Measurements from ENCODE around the gene SLC12A7. TPM values are rescaled to one million over a fixed set of nuclear protein-coding genes. Genes with fewer than 3 reads are reported as not detected.
A peak's percentile ranks its signal among the peaks of the same experiment; 100 is the strongest.

The SLC12A7 gene
- total and polyA plus RNA-seq, 9 of the 15 experiments (the other 6 are each of a cell fraction or from before 2014, with no cell fraction given): 0.01 to 3.1 (median 0.56) TPM

- TF ChIP-seq TRIM25 (IDR thresholded peaks at IDR 0.05; ENCODE audit: borderline replicate concordance) (no peak), FOXJ3 (CRISPR knock-in tag; IDR thresholded peaks at IDR 0.05) (no peak), ZNF277 (CRISPR knock-in tag; IDR thresholded peaks at IDR 0.05; ENCODE audit: borderline replicate concordance) (no peak), SMAD2 (IDR thresholded peaks at IDR 0.05; ENCODE audit: low read depth, low read length) (no peak), ZKSCAN1 (IDR thresholded peaks at IDR 0.05; ENCODE audit: low read depth, low read length) (no peak), ATF7 (IDR thresholded peaks at IDR 0.05) (no peak), KLF13 (tag; IDR thresholded peaks at IDR 0.05; ENCODE audit: borderline replicate concordance, low read depth) (peak; percentile 68; the same call in 1 of the 2 replicates), ILK (tag; IDR thresholded peaks at IDR 0.05; ENCODE audit: borderline replicate concordance, low read depth) (no peak), ETV6 (IDR thresholded peaks at IDR 0.05; ENCODE audit: borderline replicate concordance in 1 of 2, low read depth in 2 of 2, low read length in 1 of 2) (no peak), ETV6 (CRISPR knock-in tag; IDR thresholded peaks at IDR 0.05; ENCODE audit: borderline replicate concordance) (no peak), CTCFL (IDR thresholded peaks at IDR 0.05; ENCODE audit: borderline replicate concordance, insufficient read depth, low read depth, low read length, poor library complexity, severe bottlenecking) (no peak), ZNF507 (tag; conservative IDR thresholded peaks at IDR 0.05) (no peak), CUX1 (CRISPR knock-in tag; IDR thresholded peaks at IDR 0.05) (no peak), CBX8 (IDR thresholded peaks at IDR 0.05; ENCODE audit: borderline replicate concordance, extremely low read depth, low read depth, low read length, poor library complexity, severe bottlenecking) (no peak)
These were observed at the start of gene SLC12A7 (continued) for GRCh38 chr5:1111727-1112289.

All from K562 (cell line).